ENCODE results near the gene MEGF8.

Gene MEGF8

GRCh38 chr19:42396381-42397262 is 71.2 kb downstream of the MEGF8 start:
- DNase-seq, result peak; percentile 80

GRCh38 chr19:42397263-42398166 is 72.1 kb downstream of the MEGF8 start:
- DNase-seq, result no peak

- DNase-seq, result no peak
Measured at GRCh38 chr19:42400404-42400803, 75.0 kb downstream of the MEGF8 start.

- DNase-seq, result peak; percentile 37
Measured at GRCh38 chr19:42401365-42402303, 76.2 kb downstream of the MEGF8 start.

GRCh38 chr19:42402376-42403116 is 77.1 kb downstream of the MEGF8 start:
- DNase-seq, result no peak

GRCh38 chr19:42403586-42403985 is 78.2 kb downstream of the MEGF8 start:
- peak; percentile 28 for DNase-seq

GRCh38 chr19:42406111-42406510 is 80.7 kb downstream of the MEGF8 start:
- DNase-seq, result no peak

- no peak for DNase-seq
Measured at GRCh38 chr19:42407085-42407815, 81.8 kb downstream of the MEGF8 start.

- DNase-seq, result no peak
Measured at GRCh38 chr19:42407816-42408175, 82.4 kb downstream of the MEGF8 start.

- DNase-seq, result no peak
Measured at GRCh38 chr19:42409477-42409876, 84.0 kb downstream of the MEGF8 start.

GRCh38 chr19:42410371-42410770 is 84.9 kb downstream of the MEGF8 start:
- no peak for DNase-seq

- no peak for DNase-seq
Measured at GRCh38 chr19:42411581-42412178, 86.2 kb downstream of the MEGF8 start.

- DNase-seq, result no peak
Measured at GRCh38 chr19:42412227-42412626, 86.8 kb downstream of the MEGF8 start.

GRCh38 chr19:42412661-42413076 is 87.2 kb downstream of the MEGF8 start:
- no peak for DNase-seq

- no peak for DNase-seq
Measured at GRCh38 chr19:42419309-42419708, 93.9 kb downstream of the MEGF8 start.

GRCh38 chr19:42420055-42420544 is 94.7 kb downstream of the MEGF8 start:
- peak; percentile 35 for DNase-seq

- no peak for DNase-seq
Measured at GRCh38 chr19:42421101-42421500, 95.7 kb downstream of the MEGF8 start.

- DNase-seq, result no peak
Measured at GRCh38 chr19:42421591-42422031, 96.2 kb downstream of the MEGF8 start.

GRCh38 chr19:42422092-42422900 is 96.9 kb downstream of the MEGF8 start:
- DNase-seq, result no peak

Measured in NCI-H524 treated with DMSO at 0.1 percent for 48 hours (cell line).